ENCODE measurements around the gene LTBP4.

GRCh38 chr19:40597329-40597838 lies 3.8 kb upstream of the LTBP4 start:
- no peak for TF ChIP-seq CTCF (CRISPR knock-in tag; IDR thresholded peaks at IDR 0.05)
- no peak for TF ChIP-seq EHMT2 (IDR thresholded peaks at IDR 0.05; ENCODE audit: borderline replicate concordance, low read depth, low read length)
- no peak for TF ChIP-seq TAF1 (CRISPR knock-in tag; IDR thresholded peaks at IDR 0.05)
- TF ChIP-seq ZNF670 (CRISPR knock-in tag; IDR thresholded peaks at IDR 0.05; ENCODE audit: borderline replicate concordance), result no peak
- no peak for TF ChIP-seq ZBTB7A (CRISPR knock-in tag; IDR thresholded peaks at IDR 0.05)

Measured in HepG2 (cell line).